ENCODE measurements around the gene CYP2J2. TPM values are rescaled to one million over a fixed set of nuclear protein-coding genes. Genes with fewer than 3 reads are reported as not detected.
"Not testable (repeated sequence)": the region's sequence is repeated elsewhere in the genome, so short reads cannot be mapped to it uniquely, and the experiment has no call there.

The CYP2J2 gene, protein sequence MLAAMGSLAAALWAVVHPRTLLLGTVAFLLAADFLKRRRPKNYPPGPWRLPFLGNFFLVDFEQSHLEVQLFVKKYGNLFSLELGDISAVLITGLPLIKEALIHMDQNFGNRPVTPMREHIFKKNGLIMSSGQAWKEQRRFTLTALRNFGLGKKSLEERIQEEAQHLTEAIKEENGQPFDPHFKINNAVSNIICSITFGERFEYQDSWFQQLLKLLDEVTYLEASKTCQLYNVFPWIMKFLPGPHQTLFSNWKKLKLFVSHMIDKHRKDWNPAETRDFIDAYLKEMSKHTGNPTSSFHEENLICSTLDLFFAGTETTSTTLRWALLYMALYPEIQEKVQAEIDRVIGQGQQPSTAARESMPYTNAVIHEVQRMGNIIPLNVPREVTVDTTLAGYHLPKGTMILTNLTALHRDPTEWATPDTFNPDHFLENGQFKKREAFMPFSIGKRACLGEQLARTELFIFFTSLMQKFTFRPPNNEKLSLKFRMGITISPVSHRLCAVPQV
- 76.4 TPM for total RNA-seq
- long read RNA-seq, transcript CYP2J2-201 (9 exons, 1,896 nt), result major isoform, 26 of 32 reads
- long read RNA-seq, partial matches to known transcripts, result 3 of 32 reads
- long read RNA-seq, other reads (novel, unspliced or antisense), result 3 of 32 reads

DNA sequence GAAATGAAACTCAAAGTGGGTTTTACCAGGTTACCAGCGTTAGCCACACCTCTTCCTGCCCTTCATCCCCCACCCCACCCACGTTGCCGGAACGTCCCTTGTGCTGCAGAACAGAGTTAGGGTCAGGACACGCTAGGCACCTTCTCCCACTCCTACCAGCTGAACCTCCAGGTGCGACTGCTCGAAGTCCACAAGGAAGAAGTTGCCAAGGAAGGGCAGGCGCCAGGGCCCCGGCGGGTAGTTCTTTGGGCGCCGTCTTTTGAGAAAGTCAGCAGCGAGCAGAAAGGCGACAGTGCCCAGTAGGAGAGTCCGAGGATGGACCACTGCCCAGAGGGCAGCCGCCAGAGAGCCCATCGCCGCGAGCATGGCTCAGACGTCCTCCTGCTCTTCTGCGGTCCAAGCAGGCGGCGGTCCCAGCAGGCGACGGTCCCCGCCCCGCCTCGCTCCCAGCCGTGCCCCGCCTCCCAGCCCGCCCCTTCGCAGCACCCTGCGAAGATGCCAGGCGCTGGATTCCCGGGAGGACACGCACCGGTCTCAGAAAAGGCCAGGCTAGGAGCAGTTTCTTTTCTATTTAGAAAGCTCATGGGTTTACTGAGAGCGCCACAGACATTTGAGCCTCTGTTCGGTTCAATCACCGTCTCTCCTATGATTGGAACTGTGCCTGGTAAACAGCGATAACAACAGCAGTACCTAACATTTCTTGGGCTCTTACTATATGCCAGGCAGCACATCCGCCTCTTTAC lies at the start of gene CYP2J2:
TSS of gene CYP2J2 (minus strand) at position 393 of the 743 bp plus-strand sequence. CDS start at position 366, 27 bp downstream.
- intact Hi-C loops (cut with DNase I), result loop anchor here (5.0 kb wide), 1 partner anchor 34 kb away; no protein-coding TSS in a partner anchor
- ATAC-seq (peak; percentile 97), DNase-seq (ENCODE audit: missing footprints) (peak; percentile 81)

GRCh38 chr1:59973719-59974118 lies 47.1 kb upstream of the CYP2J2 start:
- ATAC-seq, result no peak
- no peak for DNase-seq (ENCODE audit: missing footprints)
- intact Hi-C loops (cut with DNase I), result loop anchor here (5.0 kb wide), 1 partner anchor 1069 kb away; no protein-coding TSS in a partner anchor

DNA sequence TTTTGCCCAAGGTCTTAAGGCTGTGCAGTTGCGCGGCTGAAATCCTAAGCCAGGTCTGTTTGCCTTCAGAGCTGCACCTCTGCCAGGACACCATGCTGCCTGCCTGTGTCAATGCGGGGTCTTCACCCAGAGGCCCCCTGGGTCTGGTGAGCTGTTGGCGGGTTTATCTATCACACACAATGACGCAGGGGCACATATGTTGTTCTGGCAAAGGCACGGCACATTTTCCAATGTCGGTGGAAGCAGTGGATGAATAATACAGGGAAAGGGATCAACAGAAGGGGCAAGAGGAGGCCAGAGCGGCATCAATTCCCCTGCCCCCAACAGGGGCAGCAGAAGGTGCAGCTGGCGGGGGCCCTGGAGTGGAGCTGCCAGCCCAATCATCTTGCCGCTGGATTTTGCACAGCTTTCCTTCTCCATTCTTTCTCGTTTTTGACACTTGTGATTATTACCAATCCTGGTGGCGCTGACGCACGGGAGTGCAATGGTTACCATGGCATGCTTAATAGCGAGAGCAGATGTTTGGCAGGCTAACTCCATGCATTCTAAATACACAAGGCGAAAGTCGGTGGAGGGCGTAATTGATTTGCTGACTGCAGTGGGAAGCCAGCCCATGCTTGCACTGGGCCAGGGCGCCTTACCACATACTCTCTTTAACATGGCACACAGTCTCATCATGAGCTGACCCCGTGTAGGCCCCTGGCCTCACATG lies 45.8 kb upstream of the CYP2J2 start:
- intact Hi-C loops (cut with DNase I), result loop anchor here (5.0 kb wide), 1 partner anchor 1070 kb away; no protein-coding TSS in a partner anchor
- DNase-seq (ENCODE audit: missing footprints) (no peak), ATAC-seq (no peak)

DNA sequence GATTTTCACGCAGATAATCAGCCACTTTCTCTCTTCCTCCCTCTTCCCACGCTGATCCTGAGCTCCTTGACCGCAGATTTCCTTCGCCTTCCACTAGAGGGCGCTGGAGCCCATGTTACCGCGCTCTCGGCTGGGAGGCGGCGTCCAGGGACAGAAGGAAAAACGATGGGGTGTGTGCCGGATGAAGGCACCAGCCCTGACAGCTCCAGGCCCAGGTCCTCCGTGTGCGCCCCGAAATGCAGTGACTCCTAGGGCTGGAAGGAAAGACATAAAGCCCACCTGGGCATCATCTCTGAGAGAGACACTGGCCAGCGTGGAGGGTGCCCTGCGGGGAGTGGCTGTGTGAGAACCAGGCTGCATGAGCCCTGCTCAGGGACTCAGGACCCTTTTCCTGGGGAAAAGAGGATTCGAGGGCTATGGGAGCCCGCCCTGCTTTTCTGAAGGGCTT lies 44.9 kb upstream of the CYP2J2 start:
- DNase-seq (ENCODE audit: missing footprints), result peak; percentile 80
- intact Hi-C loops (cut with DNase I), result loop anchor here (5.0 kb wide), 1 partner anchor 1071 kb away; no protein-coding TSS in a partner anchor
- peak; percentile 72 for ATAC-seq

DNA sequence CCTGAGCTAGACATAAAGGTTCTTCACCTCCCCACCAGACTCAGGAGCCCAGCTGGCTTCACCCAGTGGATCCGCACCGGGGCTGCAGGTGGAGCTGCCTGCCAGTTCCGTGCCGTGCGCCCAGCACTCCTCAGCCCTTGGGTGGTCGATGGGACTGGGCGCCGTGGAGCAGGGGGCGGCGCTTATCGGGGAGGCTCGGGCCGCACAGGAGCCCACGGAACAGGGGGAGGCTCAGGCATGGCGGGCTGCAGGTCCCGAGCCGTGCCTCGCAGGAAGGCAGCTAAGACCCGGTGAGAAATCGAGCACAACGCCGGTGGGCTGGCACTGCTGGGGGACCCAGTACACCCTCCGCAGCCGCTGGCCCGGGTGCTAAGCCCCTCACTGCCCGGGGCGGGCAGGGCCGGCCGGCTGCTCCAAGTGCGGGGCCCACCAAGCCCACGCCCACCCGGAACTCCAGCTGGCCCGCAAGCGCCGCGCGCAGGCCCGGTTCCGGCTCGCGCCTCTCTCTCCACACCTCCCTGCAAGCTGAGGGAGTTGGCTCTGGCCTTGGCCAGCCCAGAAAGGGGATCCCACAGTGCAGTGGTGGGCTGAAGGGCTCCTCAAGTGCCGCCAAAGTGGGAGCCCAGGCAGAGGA lies 43.1 kb upstream of the CYP2J2 start:
- not testable (repeated sequence) for ATAC-seq

DNA sequence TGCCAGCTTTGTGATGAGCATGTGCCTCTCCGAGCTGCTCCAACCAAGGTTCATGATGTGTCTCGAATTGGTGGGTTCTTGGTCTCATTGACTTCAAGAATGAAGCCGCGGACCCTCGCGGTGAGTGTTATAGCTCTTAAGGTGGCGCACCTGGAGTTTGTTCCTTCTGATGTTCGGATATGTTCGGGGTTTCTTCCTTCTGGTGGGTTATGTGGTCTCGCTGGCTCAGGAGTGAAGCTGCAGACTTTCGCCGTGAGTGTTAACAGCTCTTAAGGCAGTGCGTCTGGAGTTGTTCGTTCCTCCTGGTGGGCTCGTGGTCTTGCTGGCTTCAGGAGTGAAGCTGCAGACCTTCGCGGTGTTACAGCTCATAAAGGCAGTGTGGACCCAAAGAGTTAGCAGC lies 42.2 kb upstream of the CYP2J2 start:
- peak; percentile 40 for DNase-seq (ENCODE audit: missing footprints)
- intact Hi-C loops (cut with DNase I); ATAC-seq: not testable (repeated sequence)

More for the DNA sequence above, 43.1 kb upstream of the CYP2J2 start:
- intact Hi-C loops (cut with DNase I), result loop anchor here (5.0 kb wide), 1 partner anchor 1073 kb away; no protein-coding TSS in a partner anchor
- not testable (repeated sequence) for DNase-seq (ENCODE audit: missing footprints)

DNA sequence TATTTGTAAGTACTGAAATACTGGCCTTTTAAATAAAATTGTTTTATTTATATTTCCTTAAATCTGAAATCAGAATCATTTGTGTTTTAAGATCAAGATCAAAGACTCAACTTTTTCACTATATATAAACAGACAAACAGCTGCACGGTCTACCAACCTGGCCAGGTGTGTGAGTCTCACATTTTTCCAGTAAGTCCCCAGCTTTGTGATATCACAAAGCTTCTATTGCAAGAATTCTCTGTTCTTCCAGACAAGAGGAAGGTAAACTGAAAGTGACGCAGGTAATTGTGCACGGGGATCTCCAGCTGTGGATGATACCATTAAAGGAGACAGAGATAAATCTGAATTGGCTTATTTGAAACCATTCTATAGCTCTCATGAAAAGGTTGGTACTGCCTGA lies 41.2 kb upstream of the CYP2J2 start:
- intact Hi-C loops (cut with DNase I), result no loop called here
- DNase-seq (ENCODE audit: missing footprints) (no peak), ATAC-seq (no peak)

DNA sequence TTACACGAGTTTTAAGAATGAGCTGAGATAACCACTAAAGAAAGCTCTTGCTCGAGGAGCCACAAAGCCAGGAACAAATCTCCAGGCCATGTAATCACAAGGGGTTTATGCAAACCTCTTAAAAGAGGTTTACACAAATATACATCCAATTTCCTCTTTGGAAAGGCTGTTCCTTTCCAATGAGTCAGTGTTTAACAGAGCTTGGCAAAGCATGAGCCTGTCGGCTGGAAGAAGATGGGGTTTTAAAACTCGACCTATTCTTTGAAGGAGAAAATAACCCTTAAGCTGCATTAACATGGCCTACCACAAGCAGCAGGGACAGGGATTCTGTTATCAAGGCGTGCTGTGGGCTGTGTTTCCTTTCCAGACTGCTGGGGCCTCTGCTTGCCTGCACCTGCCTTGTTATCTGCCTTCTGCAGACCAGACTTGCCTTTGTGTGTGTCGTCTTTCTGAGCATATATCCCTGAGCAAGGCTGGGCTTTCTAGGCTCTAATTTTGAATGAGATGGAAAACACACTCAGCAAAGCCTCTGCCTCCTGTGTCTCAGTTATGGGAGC lies 40.6 kb upstream of the CYP2J2 start:
- intact Hi-C loops (cut with DNase I), result no loop called here
- DNase-seq (ENCODE audit: missing footprints) (no peak), ATAC-seq (no peak)

DNA sequence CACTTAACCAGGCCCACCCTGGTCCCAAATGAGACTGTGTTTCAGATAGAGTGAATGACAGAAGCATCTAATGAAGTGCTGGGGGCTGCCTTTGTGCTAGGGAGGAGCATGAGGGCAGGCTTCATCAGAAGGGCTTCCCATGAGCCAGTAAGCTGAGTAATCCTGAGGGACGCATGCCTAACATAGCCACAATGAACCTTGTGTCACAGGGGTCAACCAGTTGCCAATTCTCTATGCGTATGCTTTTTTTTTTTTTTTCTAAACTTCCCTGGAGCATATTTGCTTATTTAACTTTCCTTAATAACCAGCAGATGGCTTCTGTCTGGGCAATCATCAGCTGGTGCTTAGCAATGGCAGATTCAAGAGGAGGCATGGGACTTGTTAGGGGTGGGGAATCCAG lies 25.5 kb upstream of the CYP2J2 start:
- DNase-seq (ENCODE audit: missing footprints) (no peak), ATAC-seq (no peak)
- intact Hi-C loops (cut with DNase I), result no loop called here

DNA sequence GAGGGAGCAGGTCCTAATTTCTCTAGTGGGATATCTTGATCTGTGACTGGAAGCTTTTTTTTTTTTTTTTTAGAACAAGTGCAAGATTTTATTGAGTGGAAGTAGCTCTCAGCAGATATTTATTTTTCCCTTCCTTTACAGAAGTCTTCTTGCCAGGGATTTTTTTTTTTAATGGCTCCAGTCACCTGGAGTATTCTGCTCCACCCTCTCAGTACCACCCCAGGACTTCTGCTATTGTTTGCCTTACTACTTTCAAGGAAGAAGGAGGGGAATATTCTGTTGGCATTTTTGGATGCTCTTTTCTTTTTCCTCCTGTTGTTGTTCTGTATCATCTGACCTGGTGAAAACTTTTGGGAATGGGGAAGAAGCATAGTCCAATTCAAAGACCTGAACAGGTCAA lies 23.1 kb upstream of the CYP2J2 start:
- DNase-seq (ENCODE audit: missing footprints) (no peak), ATAC-seq (no peak)
- intact Hi-C loops (cut with DNase I), result loop anchor here (5.0 kb wide), 1 partner anchor 1432 kb away; no protein-coding TSS in a partner anchor

- DNase-seq (ENCODE audit: missing footprints) (no peak), ATAC-seq (no peak)
- intact Hi-C loops (cut with DNase I), result loop anchor here (5.0 kb wide), 1 partner anchor 1432 kb away; no protein-coding TSS in a partner anchor
Observed at GRCh38 chr1:59948990-59949389, 22.4 kb upstream of the CYP2J2 start.

DNA sequence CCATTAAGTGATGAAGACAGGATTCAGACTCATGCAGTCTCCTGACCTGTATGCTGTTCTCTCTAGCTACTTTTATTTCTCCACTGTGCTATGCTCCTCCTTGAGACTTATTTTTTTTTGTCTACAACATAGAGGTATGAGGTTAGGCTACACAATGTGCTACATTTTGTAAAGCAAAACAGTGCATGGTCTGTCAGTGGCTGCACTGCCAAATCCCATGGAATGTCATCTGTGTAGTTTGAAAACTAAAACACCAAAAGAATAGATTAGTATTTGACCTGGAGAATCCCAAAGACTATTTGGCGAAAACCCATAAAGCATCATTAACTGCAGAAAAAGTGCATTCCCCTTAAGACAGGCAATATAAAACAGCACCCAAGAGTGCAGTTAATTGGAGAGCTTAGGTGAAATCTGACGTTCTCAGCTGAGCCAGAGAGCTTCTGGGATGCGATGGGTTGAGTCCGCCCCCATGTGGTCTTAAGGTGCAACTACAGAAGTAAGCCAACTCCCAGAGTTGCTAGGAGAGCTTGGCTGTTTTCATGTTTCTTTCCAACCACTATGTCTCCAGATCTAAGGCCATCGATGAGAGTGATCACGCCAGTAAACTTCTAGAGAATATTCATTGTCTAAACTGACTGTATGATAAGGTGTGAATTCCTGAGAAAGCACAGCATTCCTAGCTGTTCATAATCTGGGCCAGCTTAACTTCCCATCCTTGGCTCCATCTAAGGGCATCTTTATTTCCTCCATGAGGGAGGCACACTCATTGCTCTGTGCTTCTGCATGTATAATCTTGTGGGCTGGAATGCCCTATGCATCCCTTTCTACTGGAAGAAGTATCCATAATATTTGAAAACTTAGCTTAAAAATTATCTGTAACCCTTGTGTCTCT lies 20.7 kb upstream of the CYP2J2 start:
- DNase-seq (ENCODE audit: missing footprints), result no peak
- ATAC-seq, result peak; percentile 85
- intact Hi-C loops (cut with DNase I), result loop anchor here (1.0 to 5.0 kb wide), 2 partner anchors 68 to 1430 kb away; no protein-coding TSS in a partner anchor

GRCh38 chr1:59945790-59946189 lies 19.2 kb upstream of the CYP2J2 start:
- intact Hi-C loops (cut with DNase I), result loop anchor here (5.0 kb wide), 1 partner anchor 1428 kb away; no protein-coding TSS in a partner anchor
- no peak for DNase-seq (ENCODE audit: missing footprints)
- ATAC-seq, result no peak

- intact Hi-C loops (cut with DNase I), result no loop called here
- ATAC-seq (no peak), DNase-seq (ENCODE audit: missing footprints) (no peak)
Observed at GRCh38 chr1:59939393-59939792, 12.8 kb upstream of the CYP2J2 start.

- intact Hi-C loops (cut with DNase I), result no loop called here
- ATAC-seq (no peak), DNase-seq (ENCODE audit: missing footprints) (no peak)
Observed at GRCh38 chr1:59937636-59938210, 11.2 kb upstream of the CYP2J2 start.

DNA sequence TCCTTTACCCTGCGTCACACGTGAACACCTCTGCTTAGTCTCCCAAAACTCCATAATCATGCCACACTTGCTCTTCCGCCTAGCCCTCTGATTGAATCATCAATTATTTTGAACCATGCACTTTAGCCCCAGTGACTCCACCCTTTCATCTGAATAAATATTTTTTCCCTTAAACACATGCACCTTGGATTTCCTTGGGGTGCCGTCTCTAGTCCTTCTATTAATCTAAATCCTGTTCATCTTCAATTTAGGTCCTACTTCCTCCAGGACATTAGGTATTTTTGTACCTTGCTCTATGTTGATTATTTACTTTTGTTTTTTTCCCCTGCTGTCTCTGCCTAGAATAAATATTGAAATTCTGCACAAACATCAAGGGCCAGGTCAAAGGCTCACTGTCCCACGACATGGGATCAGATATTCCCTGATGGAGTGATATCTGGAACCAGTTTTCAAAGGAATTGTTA lies 9.8 kb upstream of the CYP2J2 start:
- DNase-seq (ENCODE audit: missing footprints) (no peak), ATAC-seq (no peak)
- intact Hi-C loops (cut with DNase I), result no loop called here

All from Right ventricle myocardium inferior (tissue), 1 donor.